Esophagus squamous epithelium (tissue), 4 donors: ENCODE data around the gene PFN2.

Source experiments
- CTCF ChIP-seq, 6 experiments: fragments of 450-650 bp in 4 of 6; fragments of 200-600 bp in 2 of 6; sonication (generic) in 2 of 6; IDR thresholded peaks; one replicate each; pipeline ENCODE4 v1.5.1; 2016 to 2019; ENCODE audit warnings: antibody characterized with exemption in 6 of 6, mild to moderate bottlenecking in 4 of 6, moderate library complexity in 4 of 6
- POLR2A ChIP-seq, 4 donors: fragments of 450-650 bp; IDR thresholded peaks; one replicate each; pipeline ENCODE4 v1.6.1; 2017; ENCODE audit warnings: antibody characterized with exemption in 4 of 4, mild to moderate bottlenecking in 4 of 4, moderate library complexity in 3 of 4

DNA sequence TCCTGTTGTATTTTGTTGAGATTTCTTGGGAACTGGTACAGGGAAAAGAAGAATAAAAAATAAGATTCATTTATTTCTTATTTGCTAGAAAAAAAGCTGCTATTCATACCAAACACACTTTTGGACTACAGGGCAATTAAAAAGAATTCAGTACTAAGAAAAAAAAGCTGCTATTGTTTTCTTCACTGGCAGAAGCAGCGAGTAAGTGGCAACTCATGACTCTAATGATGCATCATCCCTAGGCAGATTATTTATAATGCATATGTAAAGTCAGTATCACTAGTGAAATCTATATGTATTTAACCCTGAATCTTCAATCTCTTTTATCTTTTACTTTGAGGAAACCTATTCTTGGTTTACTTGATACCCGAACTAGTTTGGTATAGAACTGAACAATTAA, 15.2 kb downstream of the PFN2 start:
- TF ChIP-seq CTCF (IDR thresholded peaks at IDR 0.05) (no peak), POLR2A (IDR thresholded peaks at IDR 0.05) (no peak)
